Muscle of back (tissue), 13 donors: ENCODE data around the gene S100A3. TPM values are rescaled to one million over a fixed set of nuclear protein-coding genes. Genes with fewer than 3 reads are reported as not detected.
"Not testable (repeated sequence)": the region's sequence is repeated elsewhere in the genome, so short reads cannot be mapped to it uniquely, and the experiment has no call there.

Experiments used
- DNase-seq, 3 donors: peaks; one replicate each; pipeline versions ENCODE4 v3.0.0 to v3.0.0-alpha.2; 2013
- long read RNA-seq, 9 donors: transcript quantifications; one replicate each; lab custom pipeline, GENCODE V29; 2026
- polyA plus RNA-seq, 10 donors: library from polyadenylated mRNA; unstranded; fragments of 120-200 nt; gene quantifications; one replicate each; pipeline ENCODE4 v1.2.1, GENCODE V29; 2013; ENCODE audit not compliant: insufficient read length in 10 of 10

Gene S100A3
- polyA plus RNA-seq: 1 to 10 TPM in 4 of 10 donors, under 1 TPM in 4, not detected in 2; 0.35 to 1.2 (median 0.86) TPM
- long read RNA-seq, donor 1: 0 reads
- long read RNA-seq, donor 2: 0 reads
- long read RNA-seq, donor 3: 0 reads
- long read RNA-seq, donor 4: 0 reads
- long read RNA-seq, donor 5: 0 reads
- long read RNA-seq, donor 6: 0 reads
- long read RNA-seq, donor 7: 0 reads
- long read RNA-seq, donor 8: 0 reads
- long read RNA-seq, donor 9: 0 reads

- peak in 1 of 3 donors; percentile 81 for DNase-seq
These were observed at the start of gene S100A3 for GRCh38 chr1:153548722-153549688. Gene S100A3, minus strand, starts transcription at chr1:153549258. Its CDS starts 773 bp downstream, at chr1:153548485.

DNA sequence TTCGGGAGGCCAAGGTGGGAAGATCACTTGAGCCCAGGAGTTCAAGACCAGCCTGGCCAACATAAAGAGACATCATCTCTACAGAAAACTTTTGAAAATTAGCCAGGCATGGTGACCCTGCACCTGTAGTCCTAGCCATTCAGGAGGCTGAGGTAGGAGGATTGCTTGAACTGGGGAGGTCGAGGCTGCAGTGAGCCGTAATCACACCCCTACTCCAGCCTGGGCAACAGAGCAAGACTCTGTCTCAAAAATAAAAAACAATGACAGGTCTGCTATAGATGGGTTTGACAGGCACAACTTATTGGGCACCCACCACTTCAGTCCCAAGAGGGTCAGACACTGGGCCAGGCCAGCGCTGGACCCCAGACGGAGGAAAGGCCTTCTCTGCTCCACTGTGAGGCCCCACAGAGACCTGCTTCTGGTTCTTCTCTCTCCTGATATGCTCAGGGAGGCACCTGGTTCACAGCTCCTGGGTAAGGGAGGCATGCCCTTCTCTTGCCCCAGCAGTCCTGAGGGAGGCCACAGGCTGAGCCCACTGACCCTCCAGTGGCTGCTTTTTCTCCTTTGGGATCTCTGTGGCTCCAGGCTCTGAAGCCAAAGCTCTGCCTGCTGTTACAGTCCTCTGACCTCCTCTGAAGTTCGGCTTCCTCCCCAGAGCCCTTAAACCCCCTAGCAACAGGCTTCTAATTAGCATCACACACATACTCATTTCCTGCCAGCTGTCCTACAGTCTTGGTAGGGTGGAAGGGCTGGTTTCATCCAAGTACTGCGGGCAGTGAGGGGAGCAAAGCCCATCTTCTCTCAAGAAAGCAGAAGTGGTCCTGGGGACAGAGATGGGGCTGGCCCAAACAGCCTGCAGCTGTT lies 49.5 kb upstream of the S100A3 start:
- peak in 2 of 3 donors; percentile 30 to 60 for DNase-seq

GRCh38 chr1:153597206-153597605 lies 48.1 kb upstream of the S100A3 start:
- DNase-seq: no peak

DNA sequence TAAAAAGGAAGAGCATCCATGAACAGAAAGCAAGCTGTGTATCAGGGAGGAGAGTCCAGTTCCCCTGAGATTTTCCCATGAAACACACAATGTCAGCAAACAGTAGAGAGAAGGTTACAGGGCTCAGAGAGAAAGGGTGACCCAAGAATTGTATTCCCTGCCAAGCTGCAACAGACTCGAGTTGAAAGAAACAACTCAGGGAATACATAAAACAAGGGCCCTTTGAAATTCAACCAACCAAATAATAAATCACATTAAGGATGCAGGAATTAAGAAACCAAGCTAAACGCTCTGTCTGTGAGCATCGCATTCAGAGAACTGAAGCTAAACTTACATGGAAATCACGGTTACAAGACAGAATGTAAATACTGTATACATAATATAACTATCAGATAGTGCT lies 43.7 kb upstream of the S100A3 start:
- peak in 1 of 3 donors; percentile 31 for DNase-seq

DNA sequence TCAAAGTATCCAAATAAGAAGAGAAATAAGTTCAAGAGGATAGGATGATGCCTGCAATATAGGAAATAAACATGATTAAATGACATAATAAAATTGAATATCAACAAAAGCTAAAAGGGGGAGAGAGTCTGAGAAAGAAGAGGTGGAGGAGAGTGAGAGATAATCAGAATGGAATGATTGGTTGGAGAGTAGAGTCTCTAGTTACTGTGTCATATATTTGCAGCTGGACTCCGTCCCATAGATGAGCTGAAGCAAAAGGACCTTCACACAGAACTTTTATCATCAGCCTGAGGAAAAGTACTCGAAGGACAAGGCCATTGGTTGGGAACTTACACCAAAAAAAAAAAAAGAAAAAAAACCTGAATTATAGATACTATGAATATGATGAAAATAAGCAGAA lies 39.4 kb upstream of the S100A3 start:
- no peak for DNase-seq

DNA sequence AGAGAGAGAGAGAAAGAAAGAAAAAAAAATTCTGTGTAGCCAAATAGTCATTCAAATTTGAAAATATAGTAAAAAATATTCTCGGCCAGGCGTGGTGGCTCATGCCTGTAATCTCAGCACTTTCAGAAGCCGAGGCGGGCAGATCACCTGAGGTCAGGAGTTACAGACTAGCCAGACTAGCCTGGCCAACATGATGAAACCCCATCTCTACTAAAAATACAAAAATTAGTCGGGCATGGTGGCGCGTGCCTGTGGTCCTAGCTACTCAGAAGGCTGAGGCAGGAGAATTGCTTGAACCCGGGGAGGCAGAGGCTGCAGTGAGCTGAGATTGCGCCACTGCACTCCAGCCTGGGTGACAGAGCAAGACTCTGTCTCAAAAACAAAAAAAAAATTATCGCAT lies 39.0 kb upstream of the S100A3 start:
- not testable (repeated sequence) for DNase-seq

- DNase-seq: no peak
These were observed 38.3 kb upstream of the S100A3 start for GRCh38 chr1:153587314-153587713.

DNA sequence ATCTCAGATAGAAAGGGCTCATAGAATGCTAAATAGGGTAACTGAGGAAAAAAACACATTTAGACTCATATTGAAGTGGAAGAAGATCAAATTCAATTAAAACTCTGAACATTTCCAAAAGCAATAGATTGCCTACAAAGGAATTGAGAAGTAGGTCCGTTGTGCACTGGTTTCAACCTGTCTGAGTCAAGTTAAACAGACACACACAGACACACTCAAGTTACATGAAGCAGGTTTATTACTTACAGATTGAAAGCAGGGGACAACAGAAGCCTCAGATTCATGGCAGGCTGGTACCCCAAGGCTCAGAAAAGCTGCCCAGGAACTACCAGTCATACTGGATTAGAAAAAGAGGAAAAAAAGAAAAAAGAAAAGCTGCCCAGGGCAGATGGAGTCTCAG lies 37.3 kb upstream of the S100A3 start:
- DNase-seq: no peak

- DNase-seq: no peak
These were observed 35.9 kb upstream of the S100A3 start for GRCh38 chr1:153585006-153585405.

- DNase-seq: no peak
These were observed 34.9 kb upstream of the S100A3 start for GRCh38 chr1:153583976-153584375.

GRCh38 chr1:153583514-153583913 lies 34.5 kb upstream of the S100A3 start:
- not testable (repeated sequence) for DNase-seq

DNA sequence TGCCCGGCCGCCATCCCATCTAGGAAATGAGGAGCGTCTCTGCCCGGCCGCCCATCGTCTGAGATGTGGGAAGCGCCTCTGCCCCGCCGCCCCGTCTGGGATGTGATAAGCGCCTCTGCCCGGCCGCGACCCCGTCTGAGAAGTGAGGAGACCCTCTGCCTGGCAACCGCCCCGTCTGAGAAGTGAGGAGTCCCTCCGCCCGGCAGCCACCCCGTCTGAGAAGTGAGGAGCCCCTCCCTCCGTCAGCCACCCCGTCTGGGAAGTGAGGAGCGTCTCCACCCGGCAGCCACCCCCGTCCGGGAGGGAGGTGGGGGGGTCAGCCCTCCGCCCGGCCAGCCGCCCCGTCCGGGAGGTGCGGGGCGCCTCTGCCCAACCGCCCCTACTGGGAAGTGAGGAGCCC lies 33.8 kb upstream of the S100A3 start:
- DNase-seq: not testable (repeated sequence)

DNA sequence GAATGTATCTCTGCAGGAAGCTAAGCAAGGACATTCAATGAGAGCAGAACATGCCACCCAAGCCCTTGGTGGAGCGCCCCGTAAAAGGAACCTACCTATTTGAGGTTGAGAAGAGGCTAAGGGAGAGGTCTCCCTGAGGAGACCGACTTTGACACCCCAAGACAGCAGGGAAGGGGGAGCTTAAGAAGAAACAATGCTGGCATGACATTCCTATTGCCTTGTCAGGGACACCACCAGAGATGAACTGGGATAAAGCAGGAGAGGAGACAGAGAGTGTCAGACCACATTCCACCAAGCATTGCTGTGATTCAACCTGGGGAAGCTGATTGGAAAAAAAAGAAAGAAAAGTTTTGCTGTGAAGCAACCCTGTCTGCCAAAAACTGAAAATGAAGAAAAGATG lies 29.9 kb upstream of the S100A3 start:
- DNase-seq: no peak

- peak in 1 of 3 donors; percentile 22 for DNase-seq
These were observed 29.4 kb upstream of the S100A3 start for GRCh38 chr1:153578490-153578889.

- DNase-seq: no peak
These were observed 28.6 kb upstream of the S100A3 start for GRCh38 chr1:153577624-153578051.

- no peak for DNase-seq
These were observed 28.1 kb upstream of the S100A3 start for GRCh38 chr1:153577138-153577537.

GRCh38 chr1:153575497-153575896 lies 26.4 kb upstream of the S100A3 start:
- not testable (repeated sequence) for DNase-seq

DNA sequence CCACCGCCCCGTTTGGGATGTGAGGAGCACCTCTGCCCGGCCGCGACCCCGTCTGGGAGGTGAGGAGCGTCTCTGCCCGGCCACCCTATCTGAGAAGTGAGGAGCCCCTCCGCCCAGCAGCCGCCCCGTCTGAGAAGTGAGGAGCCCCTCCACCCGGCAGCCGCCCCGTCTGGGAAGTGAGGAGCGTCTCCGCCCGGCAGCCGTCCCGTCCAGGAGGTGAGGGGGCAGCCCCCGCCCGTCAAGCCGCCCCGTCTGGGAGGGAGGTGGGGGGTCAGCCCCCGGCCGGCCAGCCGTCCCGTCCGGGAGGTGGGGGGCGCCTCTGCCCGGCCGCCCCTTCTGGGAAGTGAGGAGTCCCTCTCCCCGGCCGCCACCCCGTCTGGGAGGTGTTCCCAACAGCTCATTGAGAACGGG lies 26.0 kb upstream of the S100A3 start:
- DNase-seq: not testable (repeated sequence)

GRCh38 chr1:153573351-153573750 lies 24.3 kb upstream of the S100A3 start:
- DNase-seq: no peak

DNA sequence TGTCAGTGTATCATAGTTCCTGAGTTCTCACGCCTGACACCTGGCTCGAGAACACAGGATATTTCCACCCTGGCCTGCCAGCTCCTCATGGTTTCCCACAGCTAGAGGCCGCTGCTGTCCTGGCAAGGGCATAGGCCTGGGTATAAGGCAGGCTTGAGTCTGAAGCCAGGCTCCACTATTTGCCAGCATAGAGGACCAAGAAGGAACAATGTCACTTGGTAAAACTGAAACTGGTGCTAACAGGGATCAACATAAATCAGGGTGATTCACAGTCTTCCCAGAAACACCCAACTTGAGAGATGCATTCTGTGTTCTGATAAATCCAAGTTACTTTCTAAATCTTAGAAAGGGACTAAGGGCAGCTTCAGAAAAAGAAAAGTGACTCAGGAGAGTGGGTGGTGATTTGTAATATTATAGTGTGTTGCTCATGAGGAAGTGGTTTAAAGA lies 23.5 kb upstream of the S100A3 start:
- peak; percentile 52 to 68 (median 59) for DNase-seq

DNA sequence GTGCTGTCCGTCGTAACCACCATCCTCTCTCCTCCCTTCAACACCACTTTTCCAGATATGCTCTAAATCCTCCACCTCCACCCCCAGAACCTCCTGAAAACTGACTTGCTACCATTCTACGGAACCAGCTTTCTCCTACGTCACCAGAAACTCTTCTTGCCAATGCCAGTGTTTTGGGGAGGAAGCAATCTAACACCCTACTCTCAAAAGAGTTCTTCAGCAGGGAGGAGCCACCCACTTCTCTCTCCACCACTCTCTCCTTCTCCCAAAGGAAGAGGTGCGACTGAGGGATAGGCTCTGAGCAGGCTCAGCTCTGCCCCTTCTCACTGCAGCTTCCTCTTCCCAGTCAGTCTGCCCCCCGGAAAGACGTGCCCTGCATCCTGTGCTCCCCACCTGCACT lies 22.6 kb upstream of the S100A3 start:
- DNase-seq: no peak

GRCh38 chr1:153570874-153571273 lies 21.8 kb upstream of the S100A3 start:
- no peak for DNase-seq
